ENCODE measurements around the gene SOX6.

The SOX6 gene

DNA sequence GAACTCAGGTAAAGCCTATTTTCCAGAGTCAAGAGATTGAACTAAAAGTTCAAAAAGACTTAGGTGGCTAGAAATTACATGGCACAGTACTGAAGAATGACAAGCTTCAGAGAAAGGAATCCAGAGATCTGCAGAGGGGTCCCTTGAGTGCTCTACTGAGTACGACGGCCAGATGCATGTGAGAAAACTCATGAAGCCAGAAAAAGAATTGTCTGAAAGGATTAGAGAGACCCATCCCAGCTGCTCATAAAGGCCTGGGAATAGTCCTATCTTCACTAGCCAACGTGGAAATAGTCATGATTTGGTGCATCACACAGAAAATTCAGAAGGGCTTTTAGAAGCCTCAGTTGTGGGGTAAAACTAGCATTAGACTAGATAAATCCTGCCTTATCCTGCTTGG, 91.3 kb downstream of the SOX6 start:
- no peak for FAIRE-seq

GRCh38 chr11:16262645-16262955, 93.7 kb downstream of the SOX6 start:
- no peak for FAIRE-seq

DNA sequence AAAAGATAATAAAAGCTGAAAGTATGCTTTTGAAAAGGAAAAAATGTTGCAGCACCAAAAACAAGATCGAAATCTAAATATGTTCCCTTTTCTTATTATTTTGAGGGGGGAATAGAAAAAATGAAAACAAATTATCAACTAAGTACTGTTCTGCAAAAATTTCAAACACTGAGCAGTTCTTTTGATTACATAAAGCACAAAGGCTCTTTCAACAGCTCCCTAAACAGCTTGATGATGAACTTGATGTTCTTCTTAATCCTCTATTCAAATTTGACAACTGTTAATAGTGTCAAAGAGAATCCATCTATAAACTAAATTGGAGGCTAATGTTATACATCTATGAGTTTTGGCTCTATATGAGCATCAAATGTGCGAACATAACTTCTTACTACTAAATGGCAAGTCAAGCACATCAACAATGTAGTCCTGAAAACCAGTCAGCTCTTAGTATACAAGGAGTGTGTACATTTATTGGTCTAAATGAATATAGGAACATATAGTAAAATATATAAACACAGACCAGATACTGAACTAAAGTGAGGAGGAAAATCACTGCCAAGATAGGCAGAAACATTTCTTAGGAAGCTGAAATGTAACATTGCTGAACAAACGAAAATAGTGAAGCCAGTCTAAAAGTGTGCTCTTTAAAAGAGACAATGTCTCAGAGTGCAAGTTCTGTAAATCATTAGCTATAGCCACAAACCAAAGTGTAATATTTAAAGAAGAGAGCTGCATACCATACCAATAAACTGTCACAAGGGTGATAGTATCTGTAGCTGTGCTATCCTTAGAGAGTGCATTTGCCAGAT, 94.3 kb downstream of the SOX6 start:
- no peak for FAIRE-seq

- no peak for FAIRE-seq
Observed at GRCh38 chr11:16252373-16252772, 104.0 kb downstream of the SOX6 start.

DNA sequence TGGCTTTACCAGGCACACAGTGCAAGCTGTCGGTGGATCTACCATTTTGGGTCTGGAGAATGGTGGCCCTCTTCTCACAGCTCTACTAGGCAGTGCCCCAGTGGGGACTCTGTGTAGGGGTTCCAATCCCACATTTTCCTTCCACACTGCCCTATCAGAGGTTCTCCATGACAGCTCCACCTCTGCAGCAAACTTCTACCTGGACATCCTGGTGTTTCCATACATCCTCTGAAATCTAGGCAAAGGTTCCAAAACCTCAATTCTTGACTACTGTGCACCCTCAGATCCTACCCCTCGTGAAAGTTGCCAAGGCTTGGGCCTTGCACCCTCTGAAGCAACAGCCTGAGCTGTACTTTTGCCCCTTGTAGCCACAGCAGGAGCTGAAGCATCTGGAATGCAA, 108.1 kb downstream of the SOX6 start:
- FAIRE-seq: no peak

DNA sequence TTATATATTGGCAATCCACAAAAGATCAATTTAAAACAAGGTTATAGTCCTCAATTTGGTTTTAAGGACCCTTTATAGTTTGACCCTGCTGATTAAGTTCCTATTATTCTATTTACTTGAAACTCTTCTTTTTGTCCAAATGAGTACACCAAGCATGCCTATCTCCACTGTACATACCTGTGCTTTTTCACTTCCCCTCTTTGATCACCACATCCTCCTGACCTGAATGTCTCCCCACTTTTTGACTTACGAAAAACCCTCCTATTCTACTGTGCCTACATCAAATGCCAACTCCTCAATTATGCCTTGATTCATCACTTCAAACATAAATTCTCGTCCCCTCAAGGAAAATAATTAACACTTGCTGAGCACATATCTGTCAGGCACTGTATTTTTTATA, 113.5 kb downstream of the SOX6 start:
- no peak for FAIRE-seq

DNA sequence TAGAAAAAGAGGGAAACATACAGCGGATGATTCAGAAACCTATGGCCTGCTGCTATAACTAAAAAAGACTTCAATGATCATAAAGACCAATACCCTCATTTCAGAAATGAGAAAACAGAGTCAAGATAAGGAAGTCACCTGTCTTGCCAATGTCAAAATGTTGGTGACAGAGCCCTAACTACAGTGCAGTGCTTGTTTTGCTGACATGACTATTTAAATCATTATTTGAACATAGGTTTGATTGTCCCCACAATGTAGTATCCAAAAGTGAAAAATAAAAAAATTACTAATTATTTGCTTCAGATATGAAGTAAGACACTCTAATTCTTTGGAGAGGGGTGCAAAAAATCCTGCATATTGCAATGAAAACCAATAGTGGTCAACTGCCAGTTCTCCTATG, 115.7 kb downstream of the SOX6 start:
- FAIRE-seq: no peak

GRCh38 chr11:16239141-16240105, 116.9 kb downstream of the SOX6 start:
- FAIRE-seq: no peak

DNA sequence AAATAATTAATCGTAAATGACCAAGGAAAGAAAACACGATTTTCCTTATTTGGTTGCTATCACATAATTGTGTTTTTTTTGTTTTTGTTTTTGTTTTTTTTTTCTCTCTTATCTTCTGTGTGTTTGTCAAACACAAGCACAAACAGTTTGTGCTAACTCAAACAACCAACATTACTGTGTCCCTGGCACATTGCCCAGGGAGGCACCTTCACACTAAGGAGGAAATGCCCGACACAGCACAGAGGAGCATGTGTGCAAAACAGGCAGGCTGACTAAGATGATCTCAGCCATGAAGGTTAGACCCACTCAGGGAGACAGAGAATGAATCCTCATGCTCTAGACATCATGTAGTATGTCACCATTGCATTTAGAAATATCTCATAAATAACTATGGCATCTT, 130.1 kb downstream of the SOX6 start:
- FAIRE-seq: no peak

GRCh38 chr11:16225623-16226022, 130.7 kb downstream of the SOX6 start:
- FAIRE-seq: no peak

- FAIRE-seq: no peak
Observed at GRCh38 chr11:16223558-16223957, 132.8 kb downstream of the SOX6 start.

DNA sequence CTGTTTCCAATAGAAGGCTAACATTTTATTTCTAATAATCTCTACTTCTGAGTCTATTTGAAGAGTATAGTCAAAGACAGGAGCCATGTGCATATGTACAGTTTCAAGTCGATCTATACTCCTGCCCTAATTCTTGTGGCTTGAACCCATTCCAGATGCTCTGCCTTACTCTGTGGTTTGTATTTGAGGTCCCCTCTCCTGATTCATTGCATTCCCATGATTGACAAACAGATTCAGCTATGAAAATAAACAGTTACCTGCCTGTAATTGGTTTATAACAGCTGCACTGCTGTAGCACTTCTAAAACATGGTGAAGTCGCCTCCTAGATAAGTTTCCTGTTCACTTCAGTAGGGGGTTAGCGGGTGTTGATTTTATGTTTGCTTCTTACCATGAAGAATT, 138.7 kb downstream of the SOX6 start:
- no peak for FAIRE-seq

DNA sequence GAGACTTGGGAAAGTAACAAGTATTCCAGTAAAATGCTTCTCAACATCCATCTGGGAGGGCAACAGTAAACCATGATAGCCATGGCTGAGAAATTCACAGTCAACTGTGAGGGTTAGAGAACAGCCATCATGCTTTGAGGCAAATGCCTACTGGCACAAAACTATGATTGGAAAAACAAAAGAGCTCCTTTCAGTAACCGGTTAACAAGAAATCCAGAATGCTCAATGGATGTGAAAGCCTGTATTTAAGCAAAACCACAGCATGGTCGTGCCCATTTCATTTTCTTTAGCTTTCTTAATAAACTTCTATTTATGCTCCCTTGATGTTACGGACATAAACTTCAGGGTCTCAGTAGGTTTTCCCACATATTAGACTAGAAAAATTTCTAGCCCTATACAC, 139.5 kb downstream of the SOX6 start:
- no peak for FAIRE-seq

DNA sequence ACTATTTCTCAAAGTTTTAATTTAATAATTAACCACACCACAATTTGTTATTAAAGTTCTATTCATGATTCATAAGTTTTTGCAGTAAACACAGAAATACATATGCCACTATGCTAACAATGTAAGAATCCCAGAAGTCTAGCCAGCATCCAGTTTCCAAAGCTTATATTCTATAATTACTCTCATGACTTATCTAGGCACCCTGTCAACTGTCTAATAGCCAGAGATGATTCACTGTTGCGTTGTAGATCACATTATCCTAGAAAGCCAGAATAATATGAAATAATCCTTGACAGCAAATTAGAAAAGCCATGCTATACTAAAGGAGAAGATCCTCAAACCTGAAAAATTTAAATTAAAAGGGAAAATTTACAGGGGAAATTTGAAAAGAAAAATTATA, 141.0 kb downstream of the SOX6 start:
- FAIRE-seq: no peak

GRCh38 chr11:16211407-16211806, 144.9 kb downstream of the SOX6 start:
- FAIRE-seq: no peak

GRCh38 chr11:16204261-16204660, 152.1 kb downstream of the SOX6 start:
- no peak for FAIRE-seq

DNA sequence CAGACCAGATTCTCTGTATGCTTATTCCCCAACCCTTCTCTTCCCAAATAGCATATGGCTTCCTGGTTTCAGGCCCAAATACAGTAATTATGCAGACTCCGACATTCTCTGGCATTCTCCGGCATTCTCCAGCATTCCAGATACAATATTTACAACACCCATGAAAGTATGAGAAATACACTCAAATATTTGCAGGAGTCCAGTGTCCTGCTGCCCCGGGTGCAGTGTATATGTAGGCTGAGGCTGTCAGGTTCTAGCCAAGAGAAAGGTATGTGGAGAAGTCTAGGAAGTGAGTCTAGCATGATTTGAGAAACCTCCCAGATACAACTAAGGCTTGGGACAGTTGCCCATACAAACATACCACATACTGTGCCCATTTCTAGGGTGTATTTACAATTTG, 160.7 kb downstream of the SOX6 start:
- FAIRE-seq: no peak

DNA sequence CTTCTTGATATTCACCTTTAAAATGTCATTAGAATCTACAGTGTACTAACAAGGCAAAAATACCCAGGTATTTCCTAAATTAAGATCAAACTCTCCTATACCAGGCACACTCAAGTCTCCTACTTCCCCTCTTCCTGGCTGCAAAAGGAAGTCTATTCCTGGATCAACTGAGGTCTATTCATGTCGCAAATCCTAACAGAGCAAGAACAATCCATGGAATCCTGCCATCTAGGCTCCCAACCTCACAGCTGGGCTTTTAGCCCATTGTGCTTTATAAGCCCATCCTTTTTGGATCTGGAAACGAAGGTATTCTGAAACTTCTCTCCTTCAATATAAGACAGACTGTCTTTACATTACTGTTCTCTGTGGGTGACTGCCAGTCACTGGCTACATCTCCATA, 161.8 kb downstream of the SOX6 start:
- no peak for FAIRE-seq

DNA sequence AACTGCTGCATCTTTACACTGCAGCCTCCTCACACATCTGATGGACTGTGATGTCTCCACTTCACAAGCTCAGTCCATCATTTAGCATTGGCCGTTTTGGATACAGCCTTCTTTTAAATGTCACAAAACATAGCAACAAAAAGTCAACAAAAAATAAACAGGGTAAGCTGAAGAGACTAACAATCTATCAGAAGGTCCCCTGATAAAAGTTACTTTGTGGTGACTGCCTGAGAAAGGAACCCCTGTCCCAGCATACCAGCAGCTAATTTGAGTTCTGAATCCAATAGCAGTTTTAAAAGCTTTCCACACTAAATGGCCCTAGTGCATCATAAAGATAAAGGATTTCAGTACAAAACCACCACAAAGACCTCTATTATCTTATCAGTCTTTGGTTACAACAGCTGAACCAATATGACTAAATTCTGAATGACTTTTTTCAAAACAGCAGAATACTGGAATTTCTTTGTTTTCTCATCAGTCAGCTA, 162.4 kb downstream of the SOX6 start:
- FAIRE-seq: no peak

GRCh38 chr11:16191868-16192240, 164.5 kb downstream of the SOX6 start:
- FAIRE-seq: no peak

DNA sequence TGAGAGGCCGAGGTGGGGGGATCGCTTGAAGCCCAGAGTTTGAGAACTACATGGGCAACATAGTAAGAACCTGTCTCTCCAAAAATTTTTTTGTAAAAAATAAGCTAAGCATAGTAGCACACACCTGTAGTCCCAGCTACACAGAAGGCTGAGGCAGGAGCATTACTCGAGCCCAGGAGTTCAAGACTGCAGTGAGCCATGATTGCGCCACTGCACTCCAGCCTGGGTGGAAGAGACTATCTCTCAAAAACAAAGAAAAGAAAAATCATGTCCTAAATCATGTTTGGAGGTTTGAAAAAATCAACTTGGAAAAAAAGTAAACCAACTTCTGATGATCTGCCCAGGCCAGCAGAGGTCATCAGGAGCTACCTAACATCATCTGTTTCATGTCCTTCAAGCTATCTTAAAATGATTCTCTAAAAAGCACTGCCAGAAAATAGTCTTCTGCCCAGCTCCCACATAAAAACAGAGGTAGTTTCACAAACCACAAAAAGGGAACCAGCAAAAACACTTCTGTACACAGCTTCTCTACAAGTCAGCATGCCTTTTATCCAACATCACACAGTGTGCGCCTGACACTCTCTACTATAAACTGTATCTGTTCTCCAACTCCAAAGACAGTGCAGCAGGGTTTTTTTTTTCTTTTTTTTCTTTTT, 165.0 kb downstream of the SOX6 start:
- FAIRE-seq: no peak

DNA sequence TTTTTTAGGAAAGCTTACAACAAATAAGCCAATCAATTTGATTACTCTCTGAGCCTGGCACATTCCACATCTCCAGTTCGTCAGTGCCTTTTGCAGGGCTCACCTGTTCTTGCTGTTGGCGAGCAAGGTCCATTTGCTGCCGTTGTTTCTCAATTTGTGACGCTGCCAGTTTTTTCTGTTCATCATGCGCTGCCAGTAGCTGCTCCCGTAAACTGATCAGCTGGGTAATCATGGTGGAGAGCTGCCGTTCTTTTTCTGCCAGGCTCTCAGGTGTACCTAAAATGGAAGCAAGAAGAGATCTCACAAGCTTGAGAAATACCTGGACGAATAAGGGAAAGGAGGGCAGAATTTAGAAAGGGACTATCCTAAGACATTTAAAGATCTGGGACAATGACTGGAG, 169.7 kb downstream of the SOX6 start:
- FAIRE-seq: no peak

GRCh38 chr11:16185042-16185441, 171.3 kb downstream of the SOX6 start:
- FAIRE-seq: no peak

GRCh38 chr11:16184588-16184987, 171.8 kb downstream of the SOX6 start:
- no peak for FAIRE-seq

Measured in endometrium (tissue), 2 donors.